Stimulated activated CD8-positive, alpha-beta memory T cell treated with anti-CD3 and anti-CD28 coated beads, Interleukin-15, amount 100 ng/mL, for 48 hours (primary cell): Measurements from ENCODE around the gene USP10.

Experiments
- DNase-seq, 2 donors: peaks; one replicate each; pipeline ENCODE4 v3.0.0-alpha.2; 2020; ENCODE audit warnings: low read depth in 2 of 2

Gene USP10

GRCh38 chr16:84699712-84700445 is at the start of gene USP10:
TSS of gene USP10 (plus strand) at chr16:84700000. CDS start at chr16:84700091, 91 bp downstream.
- DNase-seq = peak; percentile 77 to 82

GRCh38 chr16:84650062-84650991 is 49.5 kb upstream of the USP10 start:
- DNase-seq = no peak

GRCh38 chr16:84652566-84652965 is 47.2 kb upstream of the USP10 start:
- DNase-seq = no peak

GRCh38 chr16:84654238-84654637 is 45.6 kb upstream of the USP10 start:
- DNase-seq = no peak

GRCh38 chr16:84654998-84655397 is 44.8 kb upstream of the USP10 start:
- DNase-seq = no peak

- DNase-seq = no peak
Observed at GRCh38 chr16:84656649-84657048, 43.2 kb upstream of the USP10 start.

GRCh38 chr16:84657229-84657837 is 42.5 kb upstream of the USP10 start:
- DNase-seq = no peak

- DNase-seq = no peak
Observed at GRCh38 chr16:84658690-84659089, 41.1 kb upstream of the USP10 start.

- DNase-seq = no peak
Observed at GRCh38 chr16:84659656-84660300, 40.0 kb upstream of the USP10 start.

- no peak for DNase-seq
Observed at GRCh38 chr16:84660973-84661372, 38.8 kb upstream of the USP10 start.

GRCh38 chr16:84661418-84662060 is 38.3 kb upstream of the USP10 start:
- no peak for DNase-seq

GRCh38 chr16:84662471-84662870 is 37.3 kb upstream of the USP10 start:
- DNase-seq = no peak

GRCh38 chr16:84663433-84664101 is 36.2 kb upstream of the USP10 start:
- DNase-seq = no peak

- DNase-seq = no peak
Observed at GRCh38 chr16:84665359-84665758, 34.4 kb upstream of the USP10 start.

GRCh38 chr16:84665843-84666242 is 34.0 kb upstream of the USP10 start:
- DNase-seq = no peak

GRCh38 chr16:84667600-84668309 is 32.0 kb upstream of the USP10 start:
- DNase-seq = no peak

- no peak for DNase-seq
Observed at GRCh38 chr16:84670063-84670462, 29.7 kb upstream of the USP10 start.

GRCh38 chr16:84672276-84673202 is 27.3 kb upstream of the USP10 start:
- DNase-seq = peak; percentile 53

GRCh38 chr16:84673203-84673535 is 26.6 kb upstream of the USP10 start:
- no peak for DNase-seq
